Measurements from ENCODE around the gene BICC1.

- TF ChIP-seq, protein P1, sequence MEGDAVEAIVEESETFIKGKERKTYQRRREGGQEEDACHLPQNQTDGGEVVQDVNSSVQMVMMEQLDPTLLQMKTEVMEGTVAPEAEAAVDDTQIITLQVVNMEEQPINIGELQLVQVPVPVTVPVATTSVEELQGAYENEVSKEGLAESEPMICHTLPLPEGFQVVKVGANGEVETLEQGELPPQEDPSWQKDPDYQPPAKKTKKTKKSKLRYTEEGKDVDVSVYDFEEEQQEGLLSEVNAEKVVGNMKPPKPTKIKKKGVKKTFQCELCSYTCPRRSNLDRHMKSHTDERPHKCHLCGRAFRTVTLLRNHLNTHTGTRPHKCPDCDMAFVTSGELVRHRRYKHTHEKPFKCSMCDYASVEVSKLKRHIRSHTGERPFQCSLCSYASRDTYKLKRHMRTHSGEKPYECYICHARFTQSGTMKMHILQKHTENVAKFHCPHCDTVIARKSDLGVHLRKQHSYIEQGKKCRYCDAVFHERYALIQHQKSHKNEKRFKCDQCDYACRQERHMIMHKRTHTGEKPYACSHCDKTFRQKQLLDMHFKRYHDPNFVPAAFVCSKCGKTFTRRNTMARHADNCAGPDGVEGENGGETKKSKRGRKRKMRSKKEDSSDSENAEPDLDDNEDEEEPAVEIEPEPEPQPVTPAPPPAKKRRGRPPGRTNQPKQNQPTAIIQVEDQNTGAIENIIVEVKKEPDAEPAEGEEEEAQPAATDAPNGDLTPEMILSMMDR (IDR thresholded peaks at IDR 0.05), result no peak
- TF ChIP-seq EZH2 (IDR thresholded peaks at IDR 0.05; ENCODE audit: borderline replicate concordance, insufficient read depth, low read depth, low read length, poor library complexity, severe bottlenecking), result no peak
Measured at GRCh38 chr10:58756130-58756719, 243.6 kb downstream of the BICC1 start.

Data from B cell (primary cell).